IPS-NIHi7 (cell line): ENCODE measurements around the gene LRRC10B.

ENCODE experiments used
- DNase-seq: peaks from one replicate; pipeline ENCODE4 v3.0.0; 2012; ENCODE audit warnings: mixed read lengths; ENCODE audit errors: extremely low spot score

The LRRC10B gene

DNA sequence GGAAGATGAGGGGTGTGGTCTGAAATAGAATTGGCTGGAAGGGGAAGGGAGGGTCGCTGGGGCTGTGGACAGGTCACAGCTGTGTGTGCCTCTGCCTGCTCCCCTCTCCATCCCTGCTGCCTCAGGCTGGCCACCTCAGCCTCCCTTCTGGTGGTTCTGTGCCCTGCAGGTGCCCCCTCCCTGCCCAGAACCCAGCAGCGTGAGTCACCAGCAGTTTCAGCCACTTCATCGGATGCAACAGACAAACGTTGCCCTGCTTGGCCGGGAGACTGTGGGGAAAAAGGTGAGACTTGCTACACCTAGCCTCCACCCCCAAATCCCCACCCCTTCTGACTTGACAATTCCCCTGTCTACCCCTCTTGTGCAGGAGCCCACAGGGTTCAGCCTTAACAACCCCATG, 21.8 kb upstream of the LRRC10B start:
- DNase-seq, result no peak

DNA sequence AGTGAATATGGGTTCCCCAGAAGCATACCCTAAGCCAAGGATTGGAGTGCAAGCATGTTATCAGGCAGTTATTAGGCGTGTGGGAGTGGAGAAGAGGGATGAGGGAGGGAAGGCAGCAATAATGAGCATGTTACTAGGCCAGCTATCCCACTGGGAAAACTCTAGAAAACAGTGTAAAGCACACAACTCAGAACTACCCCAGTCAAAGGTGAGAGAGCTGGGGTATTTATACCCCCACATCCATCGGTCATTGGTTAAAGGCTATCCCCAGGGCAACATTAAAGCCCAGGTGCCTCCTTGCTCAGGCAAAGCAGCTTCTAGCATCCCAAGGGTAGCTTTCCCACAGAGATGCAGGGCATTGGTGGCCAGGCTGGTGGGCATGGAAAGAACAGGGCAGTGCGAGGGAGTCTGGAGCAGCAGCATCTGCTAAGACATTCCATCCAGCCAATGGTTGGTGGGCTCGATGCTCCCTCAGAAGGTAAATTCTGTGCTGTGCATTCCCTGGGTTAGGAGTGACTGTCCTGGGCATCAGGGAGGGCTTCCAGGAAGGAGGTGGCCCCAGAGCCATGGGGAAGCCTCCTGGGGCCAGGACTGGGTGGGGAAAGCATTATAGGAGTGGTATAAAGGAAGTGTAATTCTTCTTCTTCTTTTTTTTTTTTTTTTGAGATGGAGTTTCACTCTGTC, 21.1 kb upstream of the LRRC10B start:
- DNase-seq, result no peak

GRCh38 chr11:61488651-61489291, 19.8 kb upstream of the LRRC10B start:
- peak; percentile 64 for DNase-seq

GRCh38 chr11:61489833-61490721, 18.5 kb upstream of the LRRC10B start:
- DNase-seq, result peak; percentile 80

DNA sequence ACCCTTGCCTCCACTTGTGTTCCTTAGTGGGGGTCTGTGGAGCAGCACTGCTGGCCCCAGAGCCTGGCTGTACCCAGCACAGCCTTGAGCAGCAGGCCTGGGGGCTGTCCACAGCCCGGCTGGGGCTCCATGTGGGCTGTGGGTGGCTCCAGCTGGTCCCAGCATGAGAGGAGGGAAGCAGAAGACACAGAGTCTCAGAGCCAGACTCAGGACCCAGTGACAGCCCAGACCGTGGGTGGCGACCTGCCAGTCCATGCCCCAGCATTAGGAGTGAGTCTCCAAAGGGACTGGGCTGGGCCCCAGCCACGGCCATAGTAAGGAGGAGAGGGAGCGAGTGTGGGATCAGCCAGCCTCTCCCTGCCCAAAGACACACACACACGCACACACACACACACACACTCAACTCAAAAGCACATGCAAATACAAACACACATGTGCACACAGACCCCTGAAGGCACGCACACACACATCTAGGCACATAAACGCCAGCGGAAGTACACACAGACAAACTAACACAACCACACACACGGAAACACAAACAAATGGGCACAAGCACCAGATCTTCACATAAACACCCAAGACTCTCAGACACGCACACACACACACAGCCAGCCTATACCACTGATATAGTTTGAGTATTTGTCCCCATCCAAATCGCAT, 16.7 kb upstream of the LRRC10B start:
- DNase-seq, result no peak

- no peak for DNase-seq
Measured at GRCh38 chr11:61494381-61494961, 14.1 kb upstream of the LRRC10B start.

DNA sequence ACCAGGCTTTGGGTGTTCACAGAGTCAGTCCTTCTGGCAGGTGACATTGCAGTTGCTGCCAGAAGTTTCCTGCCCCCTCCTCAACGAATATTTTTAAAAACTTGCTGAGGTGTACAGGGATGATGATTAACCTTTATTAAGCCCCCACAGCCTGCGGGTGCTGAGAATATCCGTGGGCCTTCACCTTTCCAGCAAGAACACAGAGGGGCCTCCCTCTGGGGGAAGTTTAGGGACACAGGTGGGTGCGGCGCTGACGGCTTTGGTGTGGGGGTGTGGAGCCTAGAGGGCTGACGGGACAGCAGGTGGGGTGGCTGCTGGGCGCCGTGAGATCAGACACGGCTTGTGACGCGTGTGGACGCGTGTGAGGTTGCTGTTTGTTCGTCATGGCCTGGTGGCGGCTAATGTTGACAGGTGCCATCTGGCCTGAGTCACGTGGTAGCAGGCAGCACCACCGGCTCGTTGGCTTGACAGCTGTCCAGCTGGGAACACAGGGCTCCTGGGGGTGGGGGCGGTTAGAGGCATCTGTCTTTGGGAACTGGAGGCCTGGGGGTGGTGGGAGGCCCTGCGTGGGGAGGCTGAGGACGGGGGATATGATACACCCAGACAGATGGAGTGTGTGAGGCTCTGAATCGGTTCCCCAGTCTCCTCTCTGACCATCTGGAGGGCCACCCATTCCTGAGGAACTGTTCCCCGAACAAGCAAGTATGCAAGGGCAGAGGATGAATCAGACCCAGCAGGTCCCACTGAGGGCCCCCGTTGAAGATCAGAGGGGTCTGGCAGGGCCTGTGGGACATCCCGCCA, 12.5 kb upstream of the LRRC10B start:
- no peak for DNase-seq

- DNase-seq, result no peak
Measured at GRCh38 chr11:61496602-61497400, 11.7 kb upstream of the LRRC10B start.

DNA sequence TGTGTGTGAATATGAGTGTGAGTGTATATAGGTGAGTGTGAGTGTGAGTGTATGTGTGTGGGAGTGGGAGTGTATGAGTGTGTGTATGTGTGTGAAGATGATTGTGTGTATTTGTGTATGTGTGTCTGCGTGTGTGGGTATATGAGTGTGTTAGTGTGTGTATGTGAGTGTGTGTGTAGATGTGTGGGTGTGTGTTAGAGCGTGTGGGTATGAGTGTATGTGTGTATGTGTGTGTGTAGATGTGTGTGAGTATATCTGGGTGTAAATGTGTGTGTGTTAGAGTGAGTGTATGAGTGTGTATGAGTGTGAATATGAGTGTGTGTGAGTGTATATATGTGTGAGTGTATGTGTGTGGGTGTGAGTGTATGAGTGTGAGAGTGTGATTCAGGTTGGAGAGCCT, 11.1 kb upstream of the LRRC10B start:
- DNase-seq, result no peak

DNA sequence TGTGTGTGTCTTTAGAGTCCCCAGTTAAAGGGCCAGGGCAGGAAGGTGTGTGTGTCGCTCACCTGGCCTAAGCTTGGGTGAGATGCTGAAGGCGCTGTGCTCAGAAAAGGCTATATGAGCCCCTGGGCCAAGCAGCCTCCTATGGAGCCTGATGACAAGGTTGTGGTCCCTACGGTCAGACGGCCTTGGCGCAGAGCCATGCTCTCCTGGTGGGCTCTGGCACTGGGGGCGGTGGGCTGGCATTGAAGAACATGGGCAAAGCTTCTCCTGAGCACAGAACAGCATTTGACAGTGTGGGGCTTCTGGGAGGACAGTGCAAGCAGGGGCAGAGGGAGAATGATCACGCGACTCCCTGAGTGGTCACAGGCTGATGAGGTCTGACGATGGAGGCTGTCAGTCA, 10.7 kb upstream of the LRRC10B start:
- no peak for DNase-seq

GRCh38 chr11:61498767-61499341, 9.7 kb upstream of the LRRC10B start:
- DNase-seq, result no peak

DNA sequence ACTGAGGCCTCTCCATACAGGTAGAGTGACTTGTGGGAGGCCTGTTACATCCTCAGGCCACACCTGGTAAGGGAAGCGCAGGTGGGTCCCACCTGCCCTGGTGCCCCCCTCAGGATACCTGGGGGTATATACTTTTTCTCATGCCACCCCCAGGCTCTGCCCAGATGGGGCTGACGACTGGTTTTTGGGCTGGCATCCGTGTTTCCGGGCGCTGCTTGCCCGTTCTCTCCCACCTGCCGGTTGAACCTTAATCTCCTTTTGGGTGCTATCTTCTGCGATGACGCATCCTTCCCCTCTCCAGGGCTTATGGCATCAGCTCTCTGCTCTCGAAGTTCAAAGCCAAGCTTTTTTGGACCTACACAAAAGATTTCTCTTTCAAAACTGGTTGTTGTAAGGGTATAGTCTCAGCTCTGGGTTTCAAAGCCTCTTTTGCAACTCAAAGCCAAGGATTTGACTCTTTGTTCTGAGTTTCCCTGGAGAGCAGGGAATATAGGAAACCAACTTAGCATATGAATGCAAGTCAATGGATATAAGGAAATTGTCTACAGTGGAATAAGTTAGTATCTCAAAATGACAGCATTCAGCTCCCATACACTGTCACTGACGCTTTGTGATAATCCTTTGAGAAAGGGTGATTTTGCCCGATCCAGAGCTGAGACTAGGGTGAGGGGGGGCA, 8.6 kb upstream of the LRRC10B start:
- DNase-seq, result peak; percentile 41

- DNase-seq, result no peak
Measured at GRCh38 chr11:61502522-61502921, 6.0 kb upstream of the LRRC10B start.

- DNase-seq, result no peak
Measured at GRCh38 chr11:61503135-61503770, 5.3 kb upstream of the LRRC10B start.

DNA sequence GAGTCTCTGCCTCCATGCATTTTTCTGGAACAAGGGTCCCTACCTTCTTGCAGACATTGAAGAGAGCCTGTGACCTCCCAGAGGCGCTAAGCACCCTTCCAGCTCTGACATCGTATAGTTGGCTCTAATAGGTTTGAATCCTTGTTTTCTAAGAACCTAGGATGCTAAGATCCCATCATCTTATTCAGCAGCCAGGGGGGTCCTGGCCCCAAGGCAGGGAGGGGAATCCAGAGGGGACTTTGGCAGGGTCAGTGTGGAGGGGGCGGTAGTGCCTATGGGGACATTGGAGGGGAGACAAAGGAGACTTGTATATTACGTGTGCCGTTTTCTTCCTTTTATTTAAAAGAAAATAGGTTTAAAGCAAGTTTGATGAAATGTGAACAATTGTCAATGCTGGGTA, 3.4 kb upstream of the LRRC10B start:
- DNase-seq, result no peak

DNA sequence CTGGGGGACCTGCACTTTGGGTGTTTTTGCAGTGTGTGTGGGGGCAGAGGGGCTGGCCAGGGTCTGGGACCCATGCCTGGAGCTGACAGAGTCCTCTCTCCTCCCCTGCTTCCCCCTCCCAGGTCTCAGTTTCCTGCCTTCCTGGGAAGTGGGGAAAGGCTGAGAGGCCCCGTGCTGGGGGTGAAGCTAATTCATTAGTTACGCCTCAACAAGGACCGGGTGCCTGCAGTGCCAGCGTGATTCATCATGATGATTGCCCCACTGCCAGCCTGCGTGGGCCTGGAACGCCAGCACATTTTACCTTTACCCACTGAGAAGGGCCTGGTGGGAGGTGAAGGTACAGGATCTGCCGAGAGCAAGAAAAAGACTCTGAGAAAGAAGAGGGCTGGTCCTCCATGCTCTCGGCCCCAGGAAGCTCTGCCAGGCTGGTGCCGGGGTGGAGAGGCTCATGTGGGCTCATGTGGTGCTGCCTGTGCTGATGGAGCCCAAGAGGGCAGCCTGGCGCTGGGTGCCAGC, 2.9 kb upstream of the LRRC10B start:
- DNase-seq, result no peak

DNA sequence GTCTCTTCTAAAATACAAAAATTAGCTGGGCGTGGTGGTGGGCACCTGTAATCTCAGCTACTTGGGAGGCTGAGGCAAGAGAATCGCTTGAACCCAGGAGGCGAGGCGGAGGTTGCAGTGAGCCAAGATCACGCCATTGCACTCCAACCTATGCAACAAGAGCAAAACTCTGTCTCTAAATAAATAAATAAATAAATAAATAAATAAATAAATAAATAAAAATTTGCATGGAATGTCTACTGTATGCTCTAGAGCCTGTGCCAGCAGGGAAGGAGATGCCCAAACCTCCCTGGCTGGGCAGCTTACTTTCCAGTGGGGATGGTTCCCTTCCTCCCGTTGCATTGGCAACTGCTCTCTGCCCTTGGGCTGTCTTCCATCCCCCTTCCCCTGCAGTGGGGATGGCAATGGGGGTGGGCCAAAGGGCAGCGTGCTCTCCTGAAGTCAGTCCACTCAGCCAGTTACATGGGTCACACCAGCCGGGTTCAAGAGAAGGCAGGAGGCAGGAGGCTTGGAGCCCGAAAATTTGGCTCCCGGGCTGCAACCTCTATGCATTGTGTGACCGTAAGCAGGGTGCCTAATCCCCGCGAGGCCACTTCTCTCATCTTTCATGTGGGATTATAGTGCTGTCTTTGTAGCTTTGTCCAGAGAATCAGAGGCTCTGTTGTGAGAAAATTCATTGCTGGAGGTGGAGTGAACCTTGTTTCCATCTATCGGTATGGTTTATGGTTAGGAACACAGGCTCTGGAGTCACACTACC, 1.4 kb upstream of the LRRC10B start:
- no peak for DNase-seq
